Stimulated activated CD4-positive, alpha-beta T cell treated with anti-CD3 and anti-CD28 coated beads, Interleukin-15, amount 100 ng/mL, for 48 hours (primary cell): ENCODE data around the gene TNS3.
"Not testable (repeated sequence)": the region's sequence is repeated elsewhere in the genome, so short reads cannot be mapped to it uniquely, and the experiment has no call there.

ENCODE experiments used
- DNase-seq, 2 donors: peaks; one replicate each; pipeline ENCODE4 v3.0.0-alpha.2; 2020; ENCODE audit warnings: low read depth in 2 of 2

The TNS3 gene

GRCh38 chr7:47581804-47582763 is at the start of gene TNS3:
TSS of gene TNS3 (minus strand) at chr7:47582111. CDS start at chr7:47439636, 142,475 bp downstream.
- DNase-seq = no peak

- DNase-seq = no peak
Measured at GRCh38 chr7:47631711-47632110, 49.8 kb upstream of the TNS3 start.

GRCh38 chr7:47627580-47628283 is 45.8 kb upstream of the TNS3 start:
- DNase-seq = no peak

GRCh38 chr7:47625861-47626715 is 44.2 kb upstream of the TNS3 start:
- DNase-seq = no peak

GRCh38 chr7:47624689-47625088 is 42.8 kb upstream of the TNS3 start:
- DNase-seq = no peak

GRCh38 chr7:47622946-47623640 is 41.2 kb upstream of the TNS3 start:
- no peak for DNase-seq

- DNase-seq = no peak
Measured at GRCh38 chr7:47622586-47622945, 40.7 kb upstream of the TNS3 start.

- DNase-seq = no peak
Measured at GRCh38 chr7:47621979-47622561, 40.2 kb upstream of the TNS3 start.

GRCh38 chr7:47621347-47621746 is 39.4 kb upstream of the TNS3 start:
- no peak for DNase-seq

- no peak for DNase-seq
Measured at GRCh38 chr7:47619806-47620205, 37.9 kb upstream of the TNS3 start.

GRCh38 chr7:47617131-47617530 is 35.2 kb upstream of the TNS3 start:
- DNase-seq = no peak

- DNase-seq = no peak
Measured at GRCh38 chr7:47614450-47614849, 32.5 kb upstream of the TNS3 start.

GRCh38 chr7:47611045-47611511 is 29.2 kb upstream of the TNS3 start:
- DNase-seq = no peak

GRCh38 chr7:47610506-47611044 is 28.7 kb upstream of the TNS3 start:
- DNase-seq = no peak

- no peak for DNase-seq
Measured at GRCh38 chr7:47609803-47610452, 28.0 kb upstream of the TNS3 start.

GRCh38 chr7:47606593-47607046 is 24.7 kb upstream of the TNS3 start:
- DNase-seq = not testable (repeated sequence)

- no peak for DNase-seq
Measured at GRCh38 chr7:47605816-47606575, 24.1 kb upstream of the TNS3 start.

- DNase-seq = no peak
Measured at GRCh38 chr7:47604496-47604890, 22.6 kb upstream of the TNS3 start.
